H9 (cell line): ENCODE measurements around the gene FRYL. TPM values are rescaled to one million over a fixed set of nuclear protein-coding genes. Genes with fewer than 3 reads are reported as not detected.

Experiments
- DNase-seq: peaks from one replicate; pipeline ENCODE4 v3.0.0-alpha.2; 2017
- H2AFZ ChIP-seq: one replicate; pipeline ENCODE4 v1.6.1; 2013; ENCODE audit warnings: mild to moderate bottlenecking, low read length, control low read depth, moderate library complexity
- H2AK5ac ChIP-seq: 2 replicates; pipeline ENCODE4 v1.6.1; 2013; ENCODE audit warnings: low read length, control low read depth, mixed read lengths; ENCODE audit not compliant: insufficient read length
- H2BK120ac ChIP-seq: one replicate; pipeline ENCODE4 v1.6.1; 2013; ENCODE audit warnings: low read depth, mild to moderate bottlenecking, low read length, control low read depth, inconsistent platforms; ENCODE audit not compliant: poor library complexity, severe bottlenecking
- H2BK12ac ChIP-seq: 2 replicates; pipeline ENCODE4 v1.6.1; 2013; ENCODE audit warnings: low read length, control low read depth, mixed read lengths, low read depth; ENCODE audit not compliant: insufficient read length
- H2BK15ac ChIP-seq: 2 replicates; pipeline ENCODE4 v1.6.1; 2013; ENCODE audit warnings: low read depth, low read length, control low read depth
- H2BK20ac ChIP-seq: one replicate; pipeline ENCODE4 v1.6.1; 2013; ENCODE audit warnings: low read depth, mild to moderate bottlenecking, low read length, control low read depth, inconsistent platforms; ENCODE audit not compliant: poor library complexity, severe bottlenecking
- H2BK5ac ChIP-seq: 2 replicates; pipeline ENCODE4 v1.6.1; 2013; ENCODE audit warnings: low read length, control low read depth, mixed read lengths; ENCODE audit not compliant: insufficient read length
- H3K14ac ChIP-seq: 2 replicates; pipeline ENCODE4 v1.6.1; 2013; ENCODE audit warnings: low read length, control low read depth; ENCODE audit not compliant: insufficient read depth
- H3K18ac ChIP-seq: 2 replicates; pipeline ENCODE4 v1.6.1; 2013; ENCODE audit warnings: low read depth, mild to moderate bottlenecking, mixed read lengths, low read length, control low read depth; ENCODE audit not compliant: insufficient read length
- H3K23ac ChIP-seq: 2 replicates; pipeline ENCODE4 v1.6.1; 2013; ENCODE audit warnings: low read length, control low read depth, mixed read lengths, low read depth; ENCODE audit not compliant: insufficient read length
- H3K23me2 ChIP-seq: 2 replicates; pipeline ENCODE4 v1.6.1; 2013; ENCODE audit warnings: low read depth, mild to moderate bottlenecking, mixed read lengths, low read length, control low read depth; ENCODE audit not compliant: insufficient read length, poor library complexity, severe bottlenecking
- H3K27ac ChIP-seq: 2 replicates; pipeline ENCODE4 v1.5.1; 2013; ENCODE audit warnings: low read length, control low read depth, mixed read lengths, low read depth; ENCODE audit not compliant: insufficient read length
- H3K27me3 ChIP-seq: 2 replicates; pipeline ENCODE4 v1.6.1; 2013; ENCODE audit warnings: low read length, control low read depth, inconsistent platforms; ENCODE audit not compliant: insufficient read depth
- H3K4ac ChIP-seq: 2 replicates; pipeline ENCODE4 v1.6.1; 2013; ENCODE audit warnings: low read depth, mild to moderate bottlenecking, control low read depth, inconsistent platforms, low read length, moderate library complexity
- H3K4me1 ChIP-seq: 2 replicates; pipeline ENCODE4 v1.6.1; 2013; ENCODE audit warnings: low read length, control low read depth, inconsistent platforms; ENCODE audit not compliant: insufficient read depth
- H3K4me2 ChIP-seq: 2 replicates; pipeline ENCODE4 v1.6.1; 2013; ENCODE audit warnings: low read length, control low read depth, mixed read lengths; ENCODE audit not compliant: insufficient read length, insufficient read depth
- H3K56ac ChIP-seq: 2 replicates; pipeline ENCODE4 v1.6.1; 2013; ENCODE audit warnings: low read depth, mild to moderate bottlenecking, mixed read lengths, low read length, control low read depth; ENCODE audit not compliant: insufficient read length
- H3K79me1 ChIP-seq: 2 replicates; pipeline ENCODE4 v1.6.1; 2013; ENCODE audit warnings: low read depth, mild to moderate bottlenecking, moderate library complexity, low read length, control low read depth, inconsistent platforms; ENCODE audit not compliant: insufficient read depth, poor library complexity, severe bottlenecking
- H3K79me2 ChIP-seq: 2 replicates; pipeline ENCODE4 v1.6.1; 2013; ENCODE audit warnings: low read length, control low read depth, inconsistent platforms; ENCODE audit not compliant: insufficient read depth
- H3K9ac ChIP-seq: 2 replicates; pipeline ENCODE4 v1.6.1; 2013; ENCODE audit warnings: low read length, control low read depth, mixed read lengths; ENCODE audit not compliant: insufficient read length; ENCODE audit errors: extremely low read depth
- H3K9me3 ChIP-seq: one replicate; pipeline ENCODE4 v1.6.1; 2013; ENCODE audit warnings: low read depth, low read length, inconsistent platforms; ENCODE audit not compliant: control insufficient read depth
- H3T11ph ChIP-seq: one replicate; pipeline ENCODE4 v1.6.1; 2013; ENCODE audit warnings: mild to moderate bottlenecking, low read length, control low read depth, inconsistent platforms
- H4K20me1 ChIP-seq: one replicate; pipeline ENCODE4 v1.6.1; 2013; ENCODE audit not compliant: control insufficient read depth, insufficient read length, insufficient read depth
- H4K5ac ChIP-seq: 2 replicates; pipeline ENCODE4 v1.6.1; 2013; ENCODE audit warnings: low read depth, mild to moderate bottlenecking, mixed read lengths, low read length, control low read depth; ENCODE audit not compliant: insufficient read length
- H4K8ac ChIP-seq: replicated peaks from 2 replicates; pipeline ENCODE4 v1.6.1; 2013; ENCODE audit warnings: low read length, control low read depth, mixed read lengths, low read depth; ENCODE audit not compliant: insufficient read length
- H4K91ac ChIP-seq: 2 replicates; pipeline ENCODE4 v1.6.1; 2013; ENCODE audit warnings: low read depth, mild to moderate bottlenecking, moderate library complexity, mixed read lengths, low read length, control low read depth; ENCODE audit not compliant: insufficient read length
- H3K27ac Mint-ChIP-seq, 3 experiments: 2 replicates in 2 of 3; 3 replicates in 1 of 3; pipeline ENCODE4 v1.8.0; 2020 to 2021; ENCODE audit warnings: mixed read lengths in 3 of 3, mild to moderate bottlenecking in 1 of 3, moderate library complexity in 1 of 3
- H3K27me3 Mint-ChIP-seq: 2 replicates; pipeline ENCODE4 v1.8.0; 2021; ENCODE audit warnings: low read depth, mild to moderate bottlenecking, moderate library complexity, mixed read lengths
- H3K36me3 Mint-ChIP-seq, 3 experiments: 2 replicates in 2 of 3; 3 replicates in 1 of 3; pipeline ENCODE4 v1.8.0; 2020 to 2021; ENCODE audit warnings: low read depth in 3 of 3, mixed read lengths in 3 of 3; ENCODE audit not compliant: insufficient read depth in 1 of 3
- H3K4me1 Mint-ChIP-seq, 2 experiments: 2 replicates each; pipeline ENCODE4 v1.8.0; 2020; ENCODE audit warnings: mixed read lengths in 2 of 2
- H3K4me3 Mint-ChIP-seq, 2 experiments: 2 replicates in 1 of 2; 3 replicates in 1 of 2; pipeline ENCODE4 v1.8.0; 2020 to 2021; ENCODE audit warnings: mild to moderate bottlenecking in 2 of 2, mixed read lengths in 2 of 2, moderate library complexity in 1 of 2
- H3K9me3 Mint-ChIP-seq, 2 experiments: 2 replicates in 1 of 2; 3 replicates in 1 of 2; pipeline ENCODE4 v1.8.0; 2020; ENCODE audit warnings: mild to moderate bottlenecking in 2 of 2, mixed read lengths in 2 of 2, moderate library complexity in 1 of 2
- WGBS: extraction: QIAGEN DNeasy Blood & Tissue Kit; methylation state at CpG from one replicate; pipeline ENCODE4 v1.1.7; 2013; ENCODE audit warnings: missing lambda C conversion rate, low lambda C conversion rate, mixed read lengths; ENCODE audit not compliant: insufficient read length; ENCODE audit errors: extremely low coverage; 5-methylcytosine and 5-hydroxymethylcytosine counted together
- total RNA-seq: library from RNA; stranded (reverse); gene quantifications from 2 replicates; pipeline ENCODE4 v1.2.1, GENCODE V29; 2021
- TF ChIP-seq, protein P1 (sequence below): fragments of 200-600 bp; sonication (generic); conservative IDR thresholded peaks from 3 replicates; pipeline ENCODE4 v1.8.0; 2021; ENCODE audit warnings: antibody characterized with exemption, mild to moderate bottlenecking

The FRYL gene
- total RNA-seq, 1 experiment from 2014 or later, result 31.5 TPM

DNA sequence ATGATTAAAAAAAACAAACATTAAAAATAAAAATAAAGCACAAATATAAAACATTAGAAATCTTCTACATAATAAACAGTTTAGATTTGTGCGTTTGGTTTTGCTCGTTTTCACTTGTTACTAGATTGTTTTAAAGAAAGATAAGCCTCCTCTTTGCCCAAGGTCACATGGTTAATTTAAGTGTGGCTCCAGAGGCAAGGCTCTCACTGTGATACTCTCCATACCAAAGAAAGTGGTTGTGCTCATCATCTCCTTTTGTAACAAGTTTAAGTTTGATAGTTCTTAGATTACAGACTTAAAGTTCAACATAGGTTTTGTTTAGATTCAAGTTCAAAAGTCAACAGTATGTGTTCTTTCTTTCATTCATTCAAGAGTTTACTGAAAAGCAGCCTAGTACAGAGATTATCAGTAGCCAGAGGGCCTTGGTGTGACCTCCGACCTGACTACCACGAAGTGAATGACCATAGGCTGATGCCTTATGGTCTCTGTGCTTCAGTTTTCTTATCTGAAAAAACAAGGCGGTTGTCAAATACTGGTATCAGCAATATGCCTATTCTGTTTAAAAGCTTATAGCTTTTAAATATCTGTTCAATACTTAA, 156.8 kb downstream of the FRYL start:
- no peak overlapping the region for H3K4me2 ChIP-seq
- Mint-ChIP-seq H3K36me3 (peaks cover 0 to 12% (median 2%) of the 10 kb centered on the region in 3 experiments; a peak in 4 of 7 replicates), H3K4me1 (peaks cover 4 to 8% of the 10 kb centered on the region in 2 experiments), H3K27me3 (no peaks in the 10 kb centered on the region), H3K4me3 (no peak overlapping the region), H3K27ac (no peak overlapping the region; a peak in 1 of 7 replicates), H3K9me3 (no peaks in the 10 kb centered on the region)
- no peak overlapping the region for H3K23ac ChIP-seq
- no peak overlapping the region for H2BK5ac ChIP-seq
- H4K8ac ChIP-seq, result no peak overlapping the region
- H3K4ac ChIP-seq, result no peak overlapping the region
- no peak overlapping the region for H3K56ac ChIP-seq
- no peaks in the 10 kb centered on the region for H4K20me1 ChIP-seq
- no peak for DNase-seq
- no peaks in the 10 kb centered on the region for H3K27me3 ChIP-seq
- H3K27ac ChIP-seq, result no peak overlapping the region
- no CpG with 5 or more reads among the region's 5 CpGs for WGBS
- H3K23me2 ChIP-seq, result no peaks in the 10 kb centered on the region
- no peaks in the 10 kb centered on the region for H3K79me1 ChIP-seq
- H3K9ac ChIP-seq, result no peak overlapping the region
- H4K5ac ChIP-seq, result no peak overlapping the region
- H3K18ac ChIP-seq, result no peak overlapping the region
- H2BK15ac ChIP-seq, result no peak overlapping the region
- H3K9me3 ChIP-seq, result no peaks in the 10 kb centered on the region
- no peak overlapping the region for H2AFZ ChIP-seq
- no peak overlapping the region for H2AK5ac ChIP-seq
- TF ChIP-seq, protein P1, sequence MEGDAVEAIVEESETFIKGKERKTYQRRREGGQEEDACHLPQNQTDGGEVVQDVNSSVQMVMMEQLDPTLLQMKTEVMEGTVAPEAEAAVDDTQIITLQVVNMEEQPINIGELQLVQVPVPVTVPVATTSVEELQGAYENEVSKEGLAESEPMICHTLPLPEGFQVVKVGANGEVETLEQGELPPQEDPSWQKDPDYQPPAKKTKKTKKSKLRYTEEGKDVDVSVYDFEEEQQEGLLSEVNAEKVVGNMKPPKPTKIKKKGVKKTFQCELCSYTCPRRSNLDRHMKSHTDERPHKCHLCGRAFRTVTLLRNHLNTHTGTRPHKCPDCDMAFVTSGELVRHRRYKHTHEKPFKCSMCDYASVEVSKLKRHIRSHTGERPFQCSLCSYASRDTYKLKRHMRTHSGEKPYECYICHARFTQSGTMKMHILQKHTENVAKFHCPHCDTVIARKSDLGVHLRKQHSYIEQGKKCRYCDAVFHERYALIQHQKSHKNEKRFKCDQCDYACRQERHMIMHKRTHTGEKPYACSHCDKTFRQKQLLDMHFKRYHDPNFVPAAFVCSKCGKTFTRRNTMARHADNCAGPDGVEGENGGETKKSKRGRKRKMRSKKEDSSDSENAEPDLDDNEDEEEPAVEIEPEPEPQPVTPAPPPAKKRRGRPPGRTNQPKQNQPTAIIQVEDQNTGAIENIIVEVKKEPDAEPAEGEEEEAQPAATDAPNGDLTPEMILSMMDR, result no peak
- H2BK20ac ChIP-seq, result no peak overlapping the region
- no peak overlapping the region for H2BK12ac ChIP-seq
- H4K91ac ChIP-seq, result no peak overlapping the region
- H2BK120ac ChIP-seq, result no peak overlapping the region
- H3K14ac ChIP-seq, result no peak overlapping the region
- no peaks in the 10 kb centered on the region for H3K79me2 ChIP-seq
- no peaks in the 10 kb centered on the region; the same call in 1 of the 2 replicates for H3K4me1 ChIP-seq
- no peak overlapping the region for H3T11ph ChIP-seq
